C4-2B (cell line): ENCODE data around the gene ROM1.

Source experiments
- H3K27ac ChIP-seq: fragments of 450-650 bp; 2 replicates; pipeline ENCODE4 v1.5.1; 2017
- CTCF ChIP-seq: fragments of 450-650 bp; conservative IDR thresholded peaks from 2 replicates; pipeline ENCODE4 v1.5.1; 2017; ENCODE audit warnings: mild to moderate bottlenecking
- ZFX ChIP-seq: fragments of 450-650 bp; IDR thresholded peaks from 2 replicates; pipeline ENCODE4 v1.6.1; 2017

Gene ROM1

GRCh38 chr11:62664405-62665074, 51.5 kb downstream of the ROM1 start:
- H3K27ac ChIP-seq, result peak overlapping the region; percentile 98
- TF ChIP-seq CTCF, result no peak
- TF ChIP-seq ZFX, result no peak
